ENCODE results near the gene CAPN9.

- TF ChIP-seq EZH2 (IDR thresholded peaks at IDR 0.05; ENCODE audit: low read length, unreplicated experiment) (no peak), CTCF (conservative IDR thresholded peaks at IDR 0.05; ENCODE audit: low read depth, low read length) (no peak)
These were observed 36.7 kb upstream of the CAPN9 start for GRCh38 chr1:230710543-230710904.
